HCT116 (cell line): ENCODE results near the gene ACVR1B. TPM values are rescaled to one million over a fixed set of nuclear protein-coding genes. Genes with fewer than 3 reads are reported as not detected.

Experiments used
- ATAC-seq: fragments of 200-7000 bp; cut with Tn5 transposase; 2 replicates; pipeline ENCODE4 v1.9.1; 2020; ENCODE audit warnings: mild to moderate bottlenecking, moderate library complexity
- BruUV-seq: library from RNA; stranded (reverse); fragments of 400-500 nt; replicated peaks from 2 replicates; lab custom pipeline; 2021; lab: Mats Ljungman, UMichigan
- CTCF ChIA-PET: fragments of 300-600 bp; sonication (Branson Sonifier 250); formaldehyde crosslinking; loops from one replicate; lab custom pipeline; 2021; ENCODE audit warnings: antibody characterized with exemption; lab: Charles Lee
- POLR2A ChIA-PET: fragments of 300-600, 350-600 bp; sonication (Branson Sonifier 250); formaldehyde crosslinking; loops from one replicate; lab custom pipeline; 2021; ENCODE audit warnings: antibody characterized with exemption; lab: Charles Lee
- RAD21 ChIA-PET, 2 experiments: fragments of 300-600 bp; sonication (Branson Sonifier 250); formaldehyde crosslinking; loops; one replicate each; lab custom pipeline; 2023; ENCODE audit warnings: low total read pairs in 2 of 2; ENCODE audit not compliant: uncharacterized antibody in 2 of 2, unreplicated experiment in 2 of 2, low non-redundant PET in 1 of 2; lab: Charles Lee
- DNase-seq: peaks from one replicate; pipeline ENCODE4 v3.0.0-alpha.2; 2010; ENCODE audit warnings: low read depth, low spot score
- H2AFZ ChIP-seq: fragments of 200-600 bp; shearing (Covaris generic), sonication (generic); 2 replicates; pipeline ENCODE4 v1.6.1; 2017; ENCODE audit warnings: low read depth, mixed run types, mixed read lengths, antibody characterized with exemption, low read length; ENCODE audit not compliant: poor library complexity, severe bottlenecking
- H3K27ac ChIP-seq: 2 replicates; pipeline ENCODE4 v1.5.1; 2012; ENCODE audit warnings: low read depth, low read length
- H3K27me3 ChIP-seq: fragments of 200-600 bp; sonication (generic); 2 replicates; pipeline ENCODE4 v1.6.1; 2016; ENCODE audit warnings: mixed run types, low read length, mixed read lengths; ENCODE audit not compliant: insufficient read depth
- H3K36me3 ChIP-seq, 2 experiments: fragments of 200-500 bp in 1 of 2; fragments of 200-600 bp in 1 of 2; sonication (Bioruptor generic) in 1 of 2; sonication (generic) in 1 of 2; 2 replicates each; pipeline versions ENCODE4 v1.5.1 to v1.6.1; 2014 to 2016; ENCODE audit warnings: low read length in 2 of 2, inconsistent platforms in 1 of 2, mixed read lengths in 1 of 2, mixed run types in 1 of 2; ENCODE audit not compliant: insufficient read depth in 2 of 2, control insufficient read depth in 1 of 2
- H3K4me1 ChIP-seq, 2 experiments: fragments of 200-600 bp in 1 of 2; sonication (generic) in 1 of 2; 2 replicates each; pipeline versions ENCODE4 v1.5.1 to v1.6.1; 2012 to 2017; ENCODE audit warnings: low read length in 2 of 2, inconsistent platforms in 1 of 2, mild to moderate bottlenecking in 1 of 2, mixed read lengths in 1 of 2, mixed run types in 1 of 2, moderate library complexity in 1 of 2; ENCODE audit not compliant: insufficient read depth in 2 of 2, control insufficient read depth in 1 of 2
- H3K4me2 ChIP-seq: fragments of 200-600 bp; sonication (generic); 2 replicates; pipeline ENCODE4 v1.6.1; 2017; ENCODE audit warnings: mixed run types, low read length, mixed read lengths
- H3K4me3 ChIP-seq, 2 experiments: fragments of 200-600 bp in 1 of 2; sonication (generic) in 1 of 2; replicated peaks in 1 of 2; 2 replicates each; pipeline ENCODE4 v1.5.1; 2011 to 2016; ENCODE audit warnings: low read length in 2 of 2, control low read depth in 1 of 2, low read depth in 1 of 2, mild to moderate bottlenecking in 1 of 2, mixed read lengths in 1 of 2, mixed run types in 1 of 2
- H3K79me2 ChIP-seq: fragments of 200-600 bp; sonication (generic); 2 replicates; pipeline ENCODE4 v1.6.1; 2017; ENCODE audit warnings: mild to moderate bottlenecking, mixed run types, low read length, moderate library complexity, mixed read lengths; ENCODE audit not compliant: insufficient read depth
- H3K9ac ChIP-seq: fragments of 200-600 bp; sonication (generic); 2 replicates; pipeline ENCODE4 v1.6.1; 2016; ENCODE audit warnings: low read length, mixed read lengths
- H3K9me2 ChIP-seq: fragments of 200-600 bp; sonication (generic), shearing (Covaris generic); 2 replicates; pipeline ENCODE4 v1.6.1; 2017; ENCODE audit warnings: mixed run types, mild to moderate bottlenecking, moderate library complexity; ENCODE audit not compliant: insufficient read depth
- H3K9me3 ChIP-seq, 2 experiments: fragments of 200-500 bp in 1 of 2; fragments of 200-600 bp in 1 of 2; sonication (Bioruptor generic) in 1 of 2; sonication (generic) in 1 of 2; 2 replicates each; pipeline ENCODE4 v1.6.1; 2014 to 2017; ENCODE audit warnings: low read length in 2 of 2, mixed read lengths in 2 of 2, inconsistent platforms in 1 of 2, low read depth in 1 of 2, mild to moderate bottlenecking in 1 of 2, mixed run types in 1 of 2, moderate library complexity in 1 of 2; ENCODE audit not compliant: control insufficient read depth in 1 of 2, insufficient read depth in 1 of 2
- H4K20me1 ChIP-seq: fragments of 200-600 bp; sonication (generic), shearing (Covaris generic); 2 replicates; pipeline ENCODE4 v1.6.1; 2017; ENCODE audit warnings: mixed run types, mild to moderate bottlenecking, moderate library complexity; ENCODE audit not compliant: insufficient read depth
- CTCF ChIP-seq, 3 experiments: fragments of 200-600 bp in 1 of 3; sonication (generic) in 1 of 3; IDR thresholded peaks in 2 of 3; conservative IDR thresholded peaks in 1 of 3; 2 replicates each; pipeline ENCODE4 v1.5.1; 2012 to 2017; ENCODE audit warnings: low read depth in 2 of 3, low read length in 2 of 3, antibody characterized with exemption in 1 of 3, borderline replicate concordance in 1 of 3, control low read depth in 1 of 3, mild to moderate bottlenecking in 1 of 3, mixed read lengths in 1 of 3, mixed run types in 1 of 3, moderate library complexity in 1 of 3; ENCODE audit not compliant: insufficient read depth in 1 of 3
- POLR2AphosphoS5 ChIP-seq: IDR thresholded peaks from 2 replicates; pipeline ENCODE4 v1.6.1; 2011; ENCODE audit warnings: mild to moderate bottlenecking, low read depth, low read length, moderate library complexity
- TCF7L2 ChIP-seq: IDR thresholded peaks from 2 replicates; pipeline ENCODE4 v1.7.0; 2011; ENCODE audit warnings: borderline replicate concordance, inconsistent platforms; ENCODE audit not compliant: insufficient read depth, insufficient read length; ENCODE audit errors: extremely low read depth
- ZFX ChIP-seq: fragments of 450-650 bp; IDR thresholded peaks from 2 replicates; pipeline ENCODE4 v1.6.1; 2017
- intact Hi-C: fragments of 100-400 bp; cut with micrococcal nuclease; formaldehyde crosslinking; loops from 2 replicates; pipeline ENCODE4 v1.10.0; 2022
- total RNA-seq: library from RNA; stranded (reverse); gene quantifications from one replicate; pipeline ENCODE4 v1.2.1, GENCODE V29; 2021; ENCODE audit not compliant: unreplicated experiment

The ACVR1B gene
- total RNA-seq, 1 experiment from 2014 or later: 22.7 TPM

GRCh38 chr12:52032446-52032803 is 80.9 kb downstream of the ACVR1B start:
- TF ChIP-seq POLR2AphosphoS5 (no peak), ZFX (no peak), CTCF (IDR thresholded peaks at IDR 0.05 in 2 of 3, conservative IDR thresholded peaks at IDR 0.05 in 1 of 3; ENCODE audit: borderline replicate concordance in 1 of 3, insufficient read depth in 1 of 3, low read depth in 2 of 3, low read length in 2 of 3) (no peak)
- ATAC-seq (no peak), DNase-seq (no peak)
- ChIA-PET CTCF (interaction anchor here (0.9 to 2.7 kb wide), 9 partner anchors 8 to 115 kb away, joined by 3 to 15 read pairs (median 8); partner anchors contain the start of gene NR4A1), RAD21 (interaction anchor here in 1 of 2 experiments (0.6 kb wide), 1 partner anchor 263 kb away, joined by 5 read pairs; no protein-coding TSS in a partner anchor), POLR2A (interaction anchor here (0.9 to 5.1 kb wide), 9 partner anchors 8 to 248 kb away, joined by 3 to 40 read pairs (median 5); partner anchors contain the start of genes ATG101 and NR4A1)
- H2AFZ ChIP-seq: no peak overlapping the region
- H3K4me3 ChIP-seq: peak overlapping the region; percentile 29 to 47
- intact Hi-C loops: no loop called here
- TSS peak; percentile 88 for BruUV-seq
- H3K4me2 ChIP-seq: peak overlapping the region; percentile 75
- H3K9me3 ChIP-seq: no peaks in the 10 kb centered on the region
- H3K36me3 ChIP-seq: no peaks in the 10 kb centered on the region
- no peaks in the 10 kb centered on the region for H3K27me3 ChIP-seq
- H3K27ac ChIP-seq: no peak overlapping the region
- no peaks in the 10 kb centered on the region for H4K20me1 ChIP-seq
- H3K9me2 ChIP-seq: no peaks in the 10 kb centered on the region
- peaks cover 2% of the 10 kb centered on the region; the same call in 1 of the 2 replicates for H3K79me2 ChIP-seq
- peaks cover 28 to 45% of the 10 kb centered on the region in 2 experiments for H3K4me1 ChIP-seq
- peak overlapping the region; percentile 60 for H3K9ac ChIP-seq

GRCh38 chr12:52032804-52033445 is 81.4 kb downstream of the ACVR1B start:
- RAD21 ChIA-PET: interaction anchor here in 1 of 2 experiments (0.6 kb wide), 1 partner anchor 263 kb away, joined by 5 read pairs; no protein-coding TSS in a partner anchor
- POLR2A ChIA-PET: interaction anchor here (0.9 to 5.1 kb wide), 9 partner anchors 8 to 247 kb away, joined by 3 to 40 read pairs (median 5); partner anchors contain the start of genes ATG101 and NR4A1
- peak overlapping the region; percentile 60 for H3K9ac ChIP-seq
- H3K4me1 ChIP-seq: peaks cover 28 to 50% of the 10 kb centered on the region in 2 experiments
- H3K27ac ChIP-seq: no peak overlapping the region
- H3K4me3 ChIP-seq: peak overlapping the region; percentile 29 to 47
- no peak overlapping the region for H2AFZ ChIP-seq
- TF ChIP-seq ZFX (peak; percentile 38; the same call in 1 of the 2 replicates), CTCF (IDR thresholded peaks at IDR 0.05 in 2 of 3, conservative IDR thresholded peaks at IDR 0.05 in 1 of 3; ENCODE audit: borderline replicate concordance in 1 of 3, insufficient read depth in 1 of 3, low read depth in 2 of 3, low read length in 2 of 3) (no peak), POLR2AphosphoS5 (peak; percentile 45), TCF7L2 (peak; percentile 37)
- TF ChIP-seq, all 23 proteins: peak for 3
- no peaks in the 10 kb centered on the region for H3K36me3 ChIP-seq
- ATAC-seq (peak; percentile 94), DNase-seq (peak; percentile 89)
- H3K79me2 ChIP-seq: peaks cover 6% of the 10 kb centered on the region; the same call in 1 of the 2 replicates
- intact Hi-C loops: no loop called here
- H3K4me2 ChIP-seq: peak overlapping the region; percentile 75
- BruUV-seq: no TSS peak
- no peaks in the 10 kb centered on the region for H3K9me2 ChIP-seq
- CTCF ChIA-PET: interaction anchor here (0.6 to 5.2 kb wide), 12 partner anchors 8 to 838 kb away, joined by 3 to 29 read pairs (median 6); partner anchors contain the start of gene NR4A1
- H3K27me3 ChIP-seq: no peaks in the 10 kb centered on the region
- no peaks in the 10 kb centered on the region for H4K20me1 ChIP-seq
- H3K9me3 ChIP-seq: no peaks in the 10 kb centered on the region
